Bladder microvascular endothelial cell (primary cell): ENCODE results near the gene BBOX1. TPM values are rescaled to one million over a fixed set of nuclear protein-coding genes. Genes with fewer than 3 reads are reported as not detected.

Experiments used
- total RNA-seq: library from RNA; depleted of rRNA; stranded (reverse); fragments of >200 nt; gene quantifications from 2 replicates; pipeline ENCODE4 v1.2.3, GENCODE V29; 2014

BBOX1 gene
- total RNA-seq = not detected in 2 replicates

GRCh38 chr11:27040302-27041115, at the start of gene BBOX1:
Gene BBOX1, plus strand, starts transcription at chr11:27040815. Its CDS starts 14,616 bp downstream, at chr11:27055431.

GRCh38 chr11:26993965-26994457, 46.6 kb upstream of the BBOX1 start, which contains the start of gene FIBIN:
Gene FIBIN, plus strand, starts transcription at chr11:26994112. Its CDS starts 415 bp downstream, at chr11:26994527.

Other genes starting within 250 kb of the BBOX1 start
- gene FIBIN, start 46.7 kb upstream of the BBOX1 start, total RNA-seq = 0.16 TPM in 1 of 2 replicates, not detected in the other